Caco-2 (cell line): ENCODE results near the gene ZNF3. TPM values are rescaled to one million over a fixed set of nuclear protein-coding genes. Genes with fewer than 3 reads are reported as not detected.

Source experiments
- BruUV-seq: library from RNA; stranded (reverse); fragments of 400-500 nt; replicated peaks from 2 replicates; lab custom pipeline; 2021; lab: Mats Ljungman, UMichigan
- CTCF ChIA-PET: fragments of 300-600 bp; sonication (Branson Sonifier 250); formaldehyde crosslinking; loops from one replicate; lab custom pipeline; 2022; ENCODE audit warnings: antibody characterized with exemption; lab: Charles Lee
- POLR2A ChIA-PET: fragments of 300-600 bp; sonication (Branson Sonifier 250); formaldehyde crosslinking; loops from one replicate; lab custom pipeline; 2022; ENCODE audit warnings: antibody characterized with exemption; lab: Charles Lee
- DNase-seq, 2 experiments: peaks; one replicate each; pipeline versions ENCODE4 v3.0.0 to v3.0.0-alpha.2; 2020 to 2022
- H3K27me3 ChIP-seq: replicated peaks from 2 replicates; pipeline ENCODE4 v1.6.0; 2011; ENCODE audit warnings: low read length; ENCODE audit not compliant: control insufficient read depth, insufficient read depth
- H3K36me3 ChIP-seq: 2 replicates; pipeline ENCODE4 v1.5.1; 2011; ENCODE audit warnings: low read length; ENCODE audit not compliant: control insufficient read depth, insufficient read depth
- H3K4me1 ChIP-seq: fragments of 250-450 bp; sonication (Bioruptor Pico); 2 replicates; pipeline ENCODE4 v1.5.1; 2020; ENCODE audit warnings: mild to moderate bottlenecking
- H3K4me3 ChIP-seq: 2 replicates; pipeline ENCODE4 v1.5.1; 2011; ENCODE audit warnings: low read depth, mild to moderate bottlenecking, control low read depth, low read length
- H3K9me3 ChIP-seq: fragments of 250-450 bp; sonication (Bioruptor Pico); 2 replicates; pipeline ENCODE4 v1.5.1; 2020; ENCODE audit warnings: mild to moderate bottlenecking, moderate library complexity
- H3K27ac Mint-ChIP-seq: one replicate; pipeline ENCODE4 v1.8.0; 2022; ENCODE audit warnings: mixed read lengths; ENCODE audit not compliant: unreplicated experiment
- H3K27me3 Mint-ChIP-seq: one replicate; pipeline ENCODE4 v1.8.0; 2022; ENCODE audit warnings: mixed read lengths; ENCODE audit not compliant: insufficient read depth, unreplicated experiment
- H3K36me3 Mint-ChIP-seq: one replicate; pipeline ENCODE4 v1.8.0; 2022; ENCODE audit warnings: mild to moderate bottlenecking, mixed read lengths; ENCODE audit not compliant: insufficient read depth, unreplicated experiment
- H3K4me1 Mint-ChIP-seq: one replicate; pipeline ENCODE4 v1.8.0; 2022; ENCODE audit warnings: low read depth, mixed read lengths; ENCODE audit not compliant: unreplicated experiment
- H3K4me3 Mint-ChIP-seq: one replicate; pipeline ENCODE4 v1.8.0; 2022; ENCODE audit warnings: mild to moderate bottlenecking, moderate library complexity, mixed read lengths; ENCODE audit not compliant: unreplicated experiment
- H3K9me3 Mint-ChIP-seq: one replicate; pipeline ENCODE4 v1.8.0; 2022; ENCODE audit warnings: mixed read lengths; ENCODE audit not compliant: unreplicated experiment
- intact Hi-C: fragments of 100-400 bp; cut with micrococcal nuclease; formaldehyde crosslinking; loops from one replicate; pipeline ENCODE4 v1.10.0; 2022; ENCODE audit not compliant: unreplicated experiment
- total RNA-seq: library from RNA; stranded (reverse); gene quantifications from 2 replicates; pipeline ENCODE4 v1.2.3, GENCODE V29; 2022
- TF ChIP-seq, protein P1 (sequence below), 2 experiments: fragments of 200-600 bp in 1 of 2; IDR thresholded peaks; 1 replicate in 1 of 2; 2 replicates in 1 of 2; pipeline versions ENCODE4 v1.5.1 to v1.8.0; 2011 to 2022; ENCODE audit warnings: antibody characterized with exemption in 1 of 2, control low read depth in 1 of 2, inconsistent platforms in 1 of 2, low read depth in 1 of 2, low read length in 1 of 2, mild to moderate bottlenecking in 1 of 2, moderate library complexity in 1 of 2; ENCODE audit not compliant: insufficient read depth in 1 of 2, severe bottlenecking in 1 of 2, unreplicated experiment in 1 of 2

ZNF3 gene
- total RNA-seq, 1 experiment from 2014 or later, result 37.8 TPM

DNA sequence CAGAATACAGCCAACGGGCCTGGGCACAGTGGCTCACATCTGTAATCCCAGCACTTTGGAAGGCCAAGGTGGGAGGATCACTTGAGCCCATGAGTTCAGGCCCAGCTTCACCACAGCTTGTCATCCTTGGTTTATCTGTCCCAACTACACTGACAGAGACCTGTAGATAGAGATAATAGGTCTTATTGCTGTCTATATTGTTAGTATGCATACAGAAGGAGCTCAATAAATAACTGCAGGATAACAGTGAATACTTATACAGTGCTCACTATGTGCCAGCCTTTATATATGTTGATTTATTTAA, 39.2 kb upstream of the ZNF3 start:
- TF ChIP-seq, protein P1, sequence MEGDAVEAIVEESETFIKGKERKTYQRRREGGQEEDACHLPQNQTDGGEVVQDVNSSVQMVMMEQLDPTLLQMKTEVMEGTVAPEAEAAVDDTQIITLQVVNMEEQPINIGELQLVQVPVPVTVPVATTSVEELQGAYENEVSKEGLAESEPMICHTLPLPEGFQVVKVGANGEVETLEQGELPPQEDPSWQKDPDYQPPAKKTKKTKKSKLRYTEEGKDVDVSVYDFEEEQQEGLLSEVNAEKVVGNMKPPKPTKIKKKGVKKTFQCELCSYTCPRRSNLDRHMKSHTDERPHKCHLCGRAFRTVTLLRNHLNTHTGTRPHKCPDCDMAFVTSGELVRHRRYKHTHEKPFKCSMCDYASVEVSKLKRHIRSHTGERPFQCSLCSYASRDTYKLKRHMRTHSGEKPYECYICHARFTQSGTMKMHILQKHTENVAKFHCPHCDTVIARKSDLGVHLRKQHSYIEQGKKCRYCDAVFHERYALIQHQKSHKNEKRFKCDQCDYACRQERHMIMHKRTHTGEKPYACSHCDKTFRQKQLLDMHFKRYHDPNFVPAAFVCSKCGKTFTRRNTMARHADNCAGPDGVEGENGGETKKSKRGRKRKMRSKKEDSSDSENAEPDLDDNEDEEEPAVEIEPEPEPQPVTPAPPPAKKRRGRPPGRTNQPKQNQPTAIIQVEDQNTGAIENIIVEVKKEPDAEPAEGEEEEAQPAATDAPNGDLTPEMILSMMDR (IDR thresholded peaks at IDR 0.05; ENCODE audit: insufficient read depth in 1 of 2, low read depth in 1 of 2, low read length in 1 of 2, severe bottlenecking in 1 of 2, unreplicated experiment in 1 of 2), result no peak
- Mint-ChIP-seq H3K4me3 (peak overlapping the region; percentile 100), H3K36me3 (peaks cover 25% of the 10 kb centered on the region), H3K27ac (no peak overlapping the region), H3K9me3 (peaks cover 9% of the 10 kb centered on the region), H3K27me3 (no peaks in the 10 kb centered on the region), H3K4me1 (peaks cover 32% of the 10 kb centered on the region)
- Histone ChIP-seq H3K4me1 (peaks cover 20% of the 10 kb centered on the region), H3K36me3 (no peaks in the 10 kb centered on the region), H3K27me3 (no peaks in the 10 kb centered on the region), H3K9me3 (no peaks in the 10 kb centered on the region), H3K4me3 (no peak overlapping the region)
- DNase-seq, result no peak
- no TSS peak for BruUV-seq
- intact Hi-C loops, result no loop called here
- POLR2A ChIA-PET, result no interaction called here
- CTCF ChIA-PET, result no interaction called here

DNA sequence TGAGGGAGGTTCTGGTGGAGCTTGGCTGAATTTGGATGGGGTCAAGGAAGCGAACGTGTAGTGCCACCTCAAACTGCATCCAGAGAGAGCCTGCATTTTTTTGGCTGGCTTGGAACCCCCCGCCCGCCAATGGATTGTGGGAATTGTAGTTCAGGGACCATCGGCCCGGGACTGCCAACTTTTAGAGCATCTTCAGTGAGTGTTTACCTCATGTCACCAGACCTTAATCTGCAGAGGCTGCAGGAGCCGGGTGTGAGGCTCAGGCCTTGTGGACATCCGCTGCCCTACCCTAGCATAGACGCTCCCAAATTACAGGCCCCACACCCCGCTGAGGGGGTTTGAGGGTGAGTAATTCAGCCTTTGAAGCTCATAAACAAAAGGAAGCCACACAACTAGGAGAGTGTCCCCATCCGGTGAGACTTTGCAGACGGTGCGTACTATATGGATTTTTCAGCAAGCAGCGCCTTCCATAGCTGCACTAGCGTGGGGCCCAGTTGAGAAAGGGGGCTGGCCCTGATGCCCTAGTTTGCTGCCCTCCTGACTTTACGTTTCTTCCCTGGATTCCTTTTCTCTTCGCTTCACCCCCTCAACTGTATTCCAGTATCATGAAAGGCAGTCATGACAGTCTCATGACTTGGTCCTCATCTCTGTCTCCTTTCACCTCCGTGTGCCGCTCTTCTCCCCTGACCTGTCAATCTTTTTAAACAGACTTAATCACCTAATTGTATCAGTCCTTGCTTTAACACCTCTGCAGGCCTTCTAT, 38.6 kb upstream of the ZNF3 start:
- POLR2A ChIA-PET, result no interaction called here
- BruUV-seq, result TSS peak; percentile 83
- H3K4me1 Mint-ChIP-seq, result peaks cover 27% of the 10 kb centered on the region
- H3K27me3 Mint-ChIP-seq, result no peaks in the 10 kb centered on the region
- Histone ChIP-seq H3K4me1 (peaks cover 15% of the 10 kb centered on the region), H3K27me3 (no peaks in the 10 kb centered on the region), H3K4me3 (peak overlapping the region; percentile 65), H3K36me3 (no peaks in the 10 kb centered on the region), H3K9me3 (no peaks in the 10 kb centered on the region)
- peak overlapping the region; percentile 100 for H3K4me3 Mint-ChIP-seq
- intact Hi-C loops, result loop anchor here (1.0 kb wide), 1 partner anchor 7 kb away; no protein-coding TSS in a partner anchor
- peaks cover 26% of the 10 kb centered on the region for H3K36me3 Mint-ChIP-seq
- TF ChIP-seq, protein P1 (IDR thresholded peaks at IDR 0.05; ENCODE audit: insufficient read depth in 1 of 2, low read depth in 1 of 2, low read length in 1 of 2, severe bottlenecking in 1 of 2, unreplicated experiment in 1 of 2), result no peak
- H3K27ac Mint-ChIP-seq, result peak overlapping the region; percentile 100
- peaks cover 9% of the 10 kb centered on the region for H3K9me3 Mint-ChIP-seq
- CTCF ChIA-PET, result no interaction called here
- peak; percentile 65 to 74 for DNase-seq

DNA sequence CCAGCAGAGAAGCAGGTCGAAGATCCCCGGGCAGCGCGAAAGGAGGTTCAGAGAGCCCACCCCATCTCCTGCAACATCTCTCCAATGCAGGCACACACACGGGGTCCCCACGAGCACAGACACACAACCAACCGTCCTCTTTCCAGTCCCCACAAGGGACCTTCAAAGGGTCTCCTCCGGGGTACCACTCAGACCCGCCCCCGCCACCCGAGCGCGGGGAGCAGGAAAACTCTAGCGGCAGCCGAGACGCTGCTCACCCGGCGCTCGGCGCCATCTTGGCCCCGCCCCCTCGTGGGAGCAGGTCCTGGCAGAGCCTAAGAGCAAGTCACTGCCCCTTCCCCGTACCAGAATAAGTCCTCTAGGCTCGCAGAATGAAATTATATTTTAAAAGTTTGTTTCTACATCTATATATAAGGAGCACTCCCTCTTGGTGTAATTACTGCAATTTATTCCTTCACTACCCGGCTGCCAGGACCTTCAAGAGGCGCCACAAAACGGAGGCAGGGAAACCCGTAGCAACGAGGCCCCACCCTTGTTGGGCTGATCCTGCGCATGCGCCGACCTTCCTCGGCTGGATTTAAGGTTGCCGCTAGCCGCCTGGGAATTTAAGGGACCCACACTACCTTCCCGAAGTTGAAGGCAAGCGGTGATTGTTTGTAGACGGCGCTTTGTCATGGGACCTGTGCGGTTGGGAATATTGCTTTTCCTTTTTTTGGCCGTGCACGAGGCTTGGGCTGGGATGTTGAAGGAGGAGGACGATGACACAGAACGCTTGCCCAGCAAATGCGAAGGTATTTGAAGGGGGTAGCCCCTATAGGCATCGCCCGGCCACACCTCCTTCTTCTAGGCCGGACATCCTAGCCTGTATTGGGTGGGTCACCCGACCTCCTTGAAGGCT, 37.8 kb upstream of the ZNF3 start, which contains the start of the genes CNPY4 and TAF6:
Gene CNPY4, plus strand, starts transcription at position 563 of the 898 bp plus-strand sequence. Its CDS starts 111 bp downstream, at position 674.
Gene TAF6, minus strand, starts transcription at position 287 of the 898 bp plus-strand sequence. CDS start 5,149 bp downstream, outside the sequence.
- POLR2A ChIA-PET, result no interaction called here
- peak within 1 kb of the TSS; percentile 65 for H3K4me3 ChIP-seq

More for the DNA sequence above, 37.8 kb upstream of the ZNF3 start, which contains the start of the genes CNPY4 and TAF6:
- Histone ChIP-seq H3K36me3 (no peaks in the 10 kb centered on the region), H3K4me1 (peaks cover 10% of the 10 kb centered on the region), H3K9me3 (no peaks in the 10 kb centered on the region), H3K27me3 (no peaks in the 10 kb centered on the region)
- BruUV-seq, result no TSS peak
- H3K36me3 Mint-ChIP-seq, result peaks cover 29% of the 10 kb centered on the region
- H3K27me3 Mint-ChIP-seq, result no peaks in the 10 kb centered on the region
- peak within 1 kb of the TSS; percentile 100 for H3K4me3 Mint-ChIP-seq
- CTCF ChIA-PET, result no interaction called here
- TF ChIP-seq, protein P1 (IDR thresholded peaks at IDR 0.05; ENCODE audit: insufficient read depth in 1 of 2, low read depth in 1 of 2, low read length in 1 of 2, severe bottlenecking in 1 of 2, unreplicated experiment in 1 of 2), result no peak
- H3K9me3 Mint-ChIP-seq, result peaks cover 9% of the 10 kb centered on the region
- DNase-seq, result peak; percentile 95 to 96
- intact Hi-C loops, result loop anchor here (1.0 kb wide), 1 partner anchor 8 kb away; no protein-coding TSS in a partner anchor
- peak within 1 kb of the TSS; percentile 100 for H3K27ac Mint-ChIP-seq
- H3K4me1 Mint-ChIP-seq, result peaks cover 21% of the 10 kb centered on the region
